Neural cell (in vitro differentiated cells): Measurements from ENCODE around the gene MTREX.

ENCODE experiments used
- MXI1 ChIP-seq: fragments of 450-650 bp; conservative IDR thresholded peaks from 2 replicates; pipeline ENCODE4 v1.6.1; 2014; ENCODE audit warnings: antibody characterized with exemption, mild to moderate bottlenecking; ENCODE audit not compliant: poor library complexity, severe bottlenecking
- POLR2AphosphoS5 ChIP-seq: IDR thresholded peaks from 2 replicates; pipeline ENCODE4 v1.6.1; 2012
- SMC3 ChIP-seq: fragments of 450-650 bp; conservative IDR thresholded peaks from 2 replicates; pipeline ENCODE4 v1.6.1; 2014; ENCODE audit warnings: antibody characterized with exemption, mild to moderate bottlenecking, moderate library complexity; ENCODE audit not compliant: poor library complexity
- TF ChIP-seq, protein P1 (sequence below): fragments of 450-650 bp; IDR thresholded peaks from 2 replicates; pipeline ENCODE4 v1.5.1; 2014; ENCODE audit warnings: antibody characterized with exemption, mild to moderate bottlenecking, moderate library complexity; ENCODE audit not compliant: poor library complexity, severe bottlenecking

- TF ChIP-seq, protein P1, sequence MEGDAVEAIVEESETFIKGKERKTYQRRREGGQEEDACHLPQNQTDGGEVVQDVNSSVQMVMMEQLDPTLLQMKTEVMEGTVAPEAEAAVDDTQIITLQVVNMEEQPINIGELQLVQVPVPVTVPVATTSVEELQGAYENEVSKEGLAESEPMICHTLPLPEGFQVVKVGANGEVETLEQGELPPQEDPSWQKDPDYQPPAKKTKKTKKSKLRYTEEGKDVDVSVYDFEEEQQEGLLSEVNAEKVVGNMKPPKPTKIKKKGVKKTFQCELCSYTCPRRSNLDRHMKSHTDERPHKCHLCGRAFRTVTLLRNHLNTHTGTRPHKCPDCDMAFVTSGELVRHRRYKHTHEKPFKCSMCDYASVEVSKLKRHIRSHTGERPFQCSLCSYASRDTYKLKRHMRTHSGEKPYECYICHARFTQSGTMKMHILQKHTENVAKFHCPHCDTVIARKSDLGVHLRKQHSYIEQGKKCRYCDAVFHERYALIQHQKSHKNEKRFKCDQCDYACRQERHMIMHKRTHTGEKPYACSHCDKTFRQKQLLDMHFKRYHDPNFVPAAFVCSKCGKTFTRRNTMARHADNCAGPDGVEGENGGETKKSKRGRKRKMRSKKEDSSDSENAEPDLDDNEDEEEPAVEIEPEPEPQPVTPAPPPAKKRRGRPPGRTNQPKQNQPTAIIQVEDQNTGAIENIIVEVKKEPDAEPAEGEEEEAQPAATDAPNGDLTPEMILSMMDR: no peak
- no peak for TF ChIP-seq POLR2AphosphoS5
- no peak for TF ChIP-seq SMC3
- no peak for TF ChIP-seq MXI1
Observed at GRCh38 chr5:55459572-55459971, 151.8 kb downstream of the MTREX start.
